Measurements from ENCODE around the gene SPATA9. TPM values are rescaled to one million over a fixed set of nuclear protein-coding genes. Genes with fewer than 3 reads are reported as not detected.

Gene SPATA9
- total RNA-seq, 1 experiment from 2014 or later: 0.55 TPM

DNA sequence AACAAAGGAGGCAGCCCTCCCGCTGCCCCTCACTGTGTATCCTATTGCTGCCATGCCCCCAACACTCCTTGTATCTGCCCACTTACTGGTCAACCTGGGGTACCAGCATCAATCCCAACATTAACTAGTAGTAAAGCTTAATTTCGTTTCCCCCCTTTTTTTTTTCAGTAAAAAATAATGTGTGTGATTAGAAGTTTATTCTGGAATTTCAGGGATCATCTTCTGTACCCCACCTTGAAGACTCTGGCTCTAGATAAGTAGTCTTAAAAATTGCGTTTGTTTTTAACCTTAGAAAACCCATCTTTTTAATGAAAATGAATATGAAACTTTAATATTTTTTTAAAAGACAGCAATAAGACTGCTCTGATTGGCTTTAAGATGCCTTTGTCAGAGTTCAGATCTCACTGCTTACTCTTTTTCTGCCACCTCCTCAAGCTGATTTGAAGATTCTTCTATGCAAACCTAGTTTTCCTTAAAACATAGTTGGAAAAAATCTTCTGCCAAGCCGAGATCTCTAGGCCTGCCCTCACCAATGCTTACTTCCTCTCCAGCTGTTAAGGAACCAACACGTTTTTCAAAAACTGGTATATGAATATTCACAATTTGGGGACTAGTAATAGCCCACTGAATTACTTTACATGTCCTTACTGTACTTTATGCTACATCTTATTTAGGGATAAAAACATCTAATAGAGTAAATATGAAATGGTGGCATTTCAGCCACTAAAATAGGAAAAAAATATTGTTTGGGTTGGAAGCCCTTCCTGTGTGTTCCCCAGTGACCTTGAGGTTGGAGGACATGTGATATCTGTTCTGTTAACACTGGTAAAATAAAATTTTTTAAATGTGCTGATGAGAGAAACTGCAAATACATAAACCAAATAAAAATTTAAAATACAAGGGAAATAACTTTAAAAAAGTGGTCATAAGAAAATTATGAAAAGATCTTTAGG, 44.3 kb upstream of the SPATA9 start:
- peak overlapping the region; percentile 97 for H3K27ac ChIP-seq
- no peaks in the 10 kb centered on the region for H3K27me3 ChIP-seq (ENCODE audit: insufficient read depth, low read depth)
- no peaks in the 10 kb centered on the region for H3K36me3 ChIP-seq (ENCODE audit: low read depth)
- TSS peak; percentile 29 for BruUV-seq (replicated peaks)
- H3K9me3 ChIP-seq (ENCODE audit: insufficient read depth, low read depth): no peaks in the 10 kb centered on the region
- ChIA-PET CTCF (interaction anchor here (0.5 kb wide), 1 partner anchor 80 kb away, joined by 4 read pairs; no protein-coding TSS in a partner anchor), POLR2A (ENCODE audit: unreplicated experiment) (interaction anchor here (0.6 kb wide), 1 partner anchor 15 kb away, joined by 3 read pairs; no protein-coding TSS in a partner anchor)
- peaks cover 44% of the 10 kb centered on the region for H3K4me1 ChIP-seq (replicated peaks; ENCODE audit: insufficient read depth)
- peak overlapping the region; percentile 67 for H3K4me2 ChIP-seq
- no peak for TF ChIP-seq CTCF (conservative IDR thresholded peaks at IDR 0.05)
- no peak for TF ChIP-seq EZH2 (IDR thresholded peaks at IDR 0.05; ENCODE audit: low read depth)
- H3K9me2 ChIP-seq (ENCODE audit: insufficient read depth): no peaks in the 10 kb centered on the region
- peaks cover 5% of the 10 kb centered on the region for H3K79me2 ChIP-seq (ENCODE audit: low read depth)
- no peak overlapping the region for H2AFZ ChIP-seq
- no peak for DNase-seq
- no peaks in the 10 kb centered on the region for H4K20me1 ChIP-seq (ENCODE audit: insufficient read depth)
- intact Hi-C loops (cut with micrococcal nuclease; ENCODE audit: unreplicated experiment): loop anchor here (5.0 kb wide), 1 partner anchor 35 kb away; no protein-coding TSS in a partner anchor
- H3K4me3 ChIP-seq: no peak overlapping the region
- H3F3A ChIP-seq (ENCODE audit: insufficient read depth, low read depth): peaks cover 29% of the 10 kb centered on the region

DNA sequence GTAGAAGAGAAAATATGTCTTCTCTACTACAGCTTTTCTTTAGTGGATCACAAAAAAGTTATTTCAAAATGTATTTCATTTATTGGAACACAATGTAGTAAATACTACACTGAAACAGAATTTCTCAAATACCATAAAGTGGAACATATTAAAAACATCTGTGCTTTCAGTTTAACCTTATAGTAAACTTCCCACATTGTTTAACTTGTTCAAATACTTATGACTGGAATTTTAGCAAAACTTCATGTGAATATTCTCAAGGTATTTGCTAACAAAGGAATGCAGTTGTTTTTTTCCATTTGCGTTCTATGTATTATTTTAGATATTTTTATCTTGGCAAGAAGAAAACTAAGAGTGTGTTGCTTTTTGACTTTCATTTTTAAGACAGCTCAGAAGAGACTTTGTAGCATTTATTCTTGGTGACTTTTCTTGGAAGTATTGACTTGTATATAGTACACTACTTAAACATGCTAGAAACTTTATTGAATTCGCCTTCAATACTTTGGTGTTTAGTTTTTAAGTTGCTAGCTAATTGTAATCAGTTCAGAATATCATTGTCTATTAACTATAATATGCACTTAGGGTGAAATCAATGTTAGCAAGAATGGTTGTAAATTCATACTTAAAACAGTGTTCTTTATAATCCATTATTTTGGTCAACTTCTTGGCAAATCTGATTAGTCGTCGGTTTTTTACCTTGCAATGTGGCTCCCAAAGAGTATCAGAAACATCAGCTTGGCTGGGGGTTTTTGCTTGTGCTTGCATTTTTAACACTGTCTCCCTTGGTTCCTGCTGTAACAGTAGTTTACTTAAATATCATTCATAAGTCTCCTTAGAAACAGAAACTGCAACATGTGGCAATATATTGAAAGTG, 43.4 kb upstream of the SPATA9 start:
- H3K4me2 ChIP-seq: no peak overlapping the region
- H3K4me1 ChIP-seq (replicated peaks; ENCODE audit: insufficient read depth): peaks cover 42% of the 10 kb centered on the region
- no TSS peak for BruUV-seq (replicated peaks)
- no peaks in the 10 kb centered on the region for H3K79me2 ChIP-seq (ENCODE audit: low read depth)
- H3K9me3 ChIP-seq (ENCODE audit: insufficient read depth, low read depth): no peaks in the 10 kb centered on the region
- H4K20me1 ChIP-seq (ENCODE audit: insufficient read depth): no peaks in the 10 kb centered on the region
- TF ChIP-seq EZH2 (IDR thresholded peaks at IDR 0.05; ENCODE audit: low read depth) (no peak), CTCF (conservative IDR thresholded peaks at IDR 0.05) (no peak)
- intact Hi-C loops (cut with micrococcal nuclease; ENCODE audit: unreplicated experiment): loop anchor here (5.0 kb wide), 1 partner anchor 36 kb away; no protein-coding TSS in a partner anchor
- H2AFZ ChIP-seq: no peak overlapping the region
- H3K4me3 ChIP-seq: no peak overlapping the region
- POLR2A ChIA-PET (ENCODE audit: unreplicated experiment): no interaction called here
- no peak for DNase-seq
- H3K27me3 ChIP-seq (ENCODE audit: insufficient read depth, low read depth): no peaks in the 10 kb centered on the region
- H3F3A ChIP-seq (ENCODE audit: insufficient read depth, low read depth): peaks cover 29% of the 10 kb centered on the region
- no peaks in the 10 kb centered on the region for H3K9me2 ChIP-seq (ENCODE audit: insufficient read depth)
- no peak overlapping the region for H3K27ac ChIP-seq
- CTCF ChIA-PET: interaction anchor here (0.5 to 0.9 kb wide), 3 partner anchors 31 to 566 kb away, joined by 3 to 4 read pairs (median 3); no protein-coding TSS in a partner anchor
- H3K36me3 ChIP-seq (ENCODE audit: low read depth): no peaks in the 10 kb centered on the region

All from PC-9 (cell line).